ENCODE data around the gene MGA. TPM values are rescaled to one million over a fixed set of nuclear protein-coding genes. Genes with fewer than 3 reads are reported as not detected.

MGA gene
- total and polyA plus RNA-seq, 2 of the 8 experiments (the other 6 are each of a cell fraction or from before 2014, with no cell fraction given): 7.6 to 53.2 TPM

GRCh38 chr15:41650806-41651205, 9.4 kb upstream of the MGA start (continued):
- TF ChIP-seq GABPA (IDR thresholded peaks at IDR 0.05; ENCODE audit: borderline replicate concordance, insufficient read depth, low read length) (no peak), SP4 (IDR thresholded peaks at IDR 0.05; ENCODE audit: low read length) (no peak), BRCA1 (IDR thresholded peaks at IDR 0.05; ENCODE audit: low read depth, low read length) (no peak), MAFK (IDR thresholded peaks at IDR 0.05; ENCODE audit: low read depth, low read length) (no peak), JUN (IDR thresholded peaks at IDR 0.05; ENCODE audit: low read depth, low read length) (no peak), SP1 (IDR thresholded peaks at IDR 0.05; ENCODE audit: low read depth, low read length) (no peak)

All from H1 (cell line).